Ovary (tissue), 9 donors: ENCODE data around the gene NR2F6. TPM values are rescaled to one million over a fixed set of nuclear protein-coding genes. Genes with fewer than 3 reads are reported as not detected.

Source experiments
- DNase-seq, 5 donors: peaks; one replicate each; pipeline ENCODE4 v3.0.0-alpha.2; 2019 to 2020
- H3K27ac ChIP-seq, 2 donors: fragments of 200-600 bp; one replicate each; pipeline versions ENCODE4 v1.5.1 to v1.8.0; 2019 to 2022
- H3K27me3 ChIP-seq: fragments of 200-600 bp; one replicate; pipeline ENCODE4 v1.8.0; 2022
- H3K36me3 ChIP-seq: fragments of 200-600 bp; sonication (generic); one replicate; pipeline ENCODE4 v1.5.1; 2019
- H3K4me1 ChIP-seq: one replicate; pipeline ENCODE4 v1.8.1; 2013; ENCODE audit warnings: mild to moderate bottlenecking, moderate library complexity; ENCODE audit not compliant: insufficient read depth
- H3K4me3 ChIP-seq: fragments of 200-600 bp; sonication (generic); one replicate; pipeline ENCODE4 v1.5.1; 2017
- H3K9me3 ChIP-seq, 2 donors: fragments of 200-600 bp in 1 of 2; sonication (generic) in 1 of 2; one replicate each; pipeline versions ENCODE4 v1.5.1 to v1.8.1; 2013 to 2019; ENCODE audit warnings: mild to moderate bottlenecking in 1 of 2, moderate library complexity in 1 of 2
- EP300 ChIP-seq: sonication (generic); formaldehyde crosslinking; IDR thresholded peaks from one replicate; pipeline ENCODE4 v1.6.1; 2017; ENCODE audit warnings: antibody characterized with exemption
- POLR2A ChIP-seq: fragments of 450-650 bp; IDR thresholded peaks from one replicate; pipeline ENCODE4 v1.6.1; 2017; ENCODE audit warnings: antibody characterized with exemption, mild to moderate bottlenecking, moderate library complexity
- WGBS, 3 donors: extraction: QIAGEN DNeasy Blood & Tissue Kit in 1 of 3; methylation state at CpG; one replicate each; pipeline versions ENCODE4 v1.1.5 to v1.1.7; 2013 to 2017; 5-methylcytosine and 5-hydroxymethylcytosine counted together
- intact Hi-C, 4 donors: fragments of 100-400 bp; cut with DNase I; formaldehyde crosslinking; loops; one replicate each; pipeline versions ENCODE4 v1.11.0 to v1.15.1; 2022 to 2023
- polyA plus RNA-seq, 2 donors: library from polyadenylated mRNA; stranded (reverse); fragments of 200-250 nt in 1 of 2; fragments of 350-450 nt in 1 of 2; fragmentation: Illumina TruSeq in 1 of 2; extraction: RNeasy Lipid Tissue Mini Kit (QIAGEN cat#74804) in 1 of 2; gene quantifications; one replicate each; pipeline ENCODE4 v1.2.3, GENCODE V29; 2013 to 2014
- total RNA-seq, 7 donors: library from RNA; depleted of rRNA in 2 of 7; stranded (reverse); fragments of >200 nt in 2 of 7; fragmentation: NEBNext Ultra II Directional in 3 of 7; extraction: Animal tissue kit (Norgen Biotek cat#: 25700) in 3 of 7; gene quantifications; one replicate each; pipeline versions ENCODE4 v1.1.0 to v1.2.4, GENCODE V29; 2016 to 2023
- TF ChIP-seq, protein P1 (sequence below), 3 donors: fragments of 450-650 bp in 2 of 3; fragments of 200-600 bp in 1 of 3; IDR thresholded peaks; one replicate each; pipeline versions ENCODE4 v1.5.1 to v1.8.0; 2016 to 2022; ENCODE audit warnings: antibody characterized with exemption in 3 of 3, mild to moderate bottlenecking in 1 of 3
- donor health status: DM: no; HTN: no; CAD: no; lungs with moderate emphysema.
- donor health status: DM: no; HTN: no; CAD: no.
- donor health status: Bipolar disorder and iron deficiency.
- donor health status: DM: yes; HTN: yes; CAD: no.
- donor health status: DM: no; HTN: no; CAD: no.
- donor health status: DM: yes; HTN: yes; CAD: no.

The NR2F6 gene
- total and polyA plus RNA-seq, 9 donors = 3.7 to 46.4 (median 28.4) TPM

DNA sequence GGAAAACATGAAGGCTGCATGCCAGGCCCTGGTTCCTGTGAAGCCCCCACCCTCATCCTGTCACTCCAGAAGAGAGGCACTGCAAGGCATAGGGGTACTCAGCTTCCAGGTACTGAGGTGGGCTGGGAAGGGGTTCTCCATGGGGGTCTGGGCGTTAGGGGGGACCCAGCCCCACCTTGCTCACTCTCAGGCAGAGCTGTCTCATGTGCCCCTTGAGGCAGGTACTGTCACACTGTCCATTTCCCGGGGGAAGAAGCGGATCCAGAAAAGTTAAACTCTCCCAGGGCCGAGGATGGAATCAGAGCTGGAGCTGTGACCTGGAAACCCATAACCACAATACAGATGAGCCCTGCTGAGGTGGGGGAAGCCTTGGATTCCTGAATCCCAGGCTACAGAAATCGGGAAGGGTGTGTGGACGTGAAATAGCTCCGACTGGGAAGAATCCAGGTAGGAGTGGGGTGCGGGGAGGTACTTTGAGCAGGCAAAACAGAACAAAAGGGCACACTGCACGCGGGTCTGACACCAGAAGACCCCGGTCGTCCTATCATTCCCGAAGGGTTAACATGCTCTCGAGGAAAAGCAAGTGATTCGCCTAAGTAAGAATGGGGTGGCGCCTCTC, 31.1 kb downstream of the NR2F6 start:
- peak in 2 of 5 donors; percentile 33 to 34 for DNase-seq
- TF ChIP-seq POLR2A (no peak), EP300 (no peak)
- TF ChIP-seq, protein P1, sequence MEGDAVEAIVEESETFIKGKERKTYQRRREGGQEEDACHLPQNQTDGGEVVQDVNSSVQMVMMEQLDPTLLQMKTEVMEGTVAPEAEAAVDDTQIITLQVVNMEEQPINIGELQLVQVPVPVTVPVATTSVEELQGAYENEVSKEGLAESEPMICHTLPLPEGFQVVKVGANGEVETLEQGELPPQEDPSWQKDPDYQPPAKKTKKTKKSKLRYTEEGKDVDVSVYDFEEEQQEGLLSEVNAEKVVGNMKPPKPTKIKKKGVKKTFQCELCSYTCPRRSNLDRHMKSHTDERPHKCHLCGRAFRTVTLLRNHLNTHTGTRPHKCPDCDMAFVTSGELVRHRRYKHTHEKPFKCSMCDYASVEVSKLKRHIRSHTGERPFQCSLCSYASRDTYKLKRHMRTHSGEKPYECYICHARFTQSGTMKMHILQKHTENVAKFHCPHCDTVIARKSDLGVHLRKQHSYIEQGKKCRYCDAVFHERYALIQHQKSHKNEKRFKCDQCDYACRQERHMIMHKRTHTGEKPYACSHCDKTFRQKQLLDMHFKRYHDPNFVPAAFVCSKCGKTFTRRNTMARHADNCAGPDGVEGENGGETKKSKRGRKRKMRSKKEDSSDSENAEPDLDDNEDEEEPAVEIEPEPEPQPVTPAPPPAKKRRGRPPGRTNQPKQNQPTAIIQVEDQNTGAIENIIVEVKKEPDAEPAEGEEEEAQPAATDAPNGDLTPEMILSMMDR (IDR thresholded peaks at IDR 0.05) = no peak
- intact Hi-C loops = loop anchor here in 1 of 4 donors (5.0 kb wide), 1 partner anchor 53 kb away; the partner anchor contains the start of gene BABAM1
- H3K27me3 ChIP-seq = no peaks in the 10 kb centered on the region
- no peaks in the 10 kb centered on the region for H3K36me3 ChIP-seq
- WGBS, 3 donors = 19 to 29% (median 22%) methylated on average over 16 of the region's 16 CpGs
- no peaks in the 10 kb centered on the region for H3K9me3 ChIP-seq
- H3K4me1 ChIP-seq = peaks cover 4% of the 10 kb centered on the region
- H3K27ac ChIP-seq = peak overlapping the region in 1 of 2 donors; percentile 92
- peak overlapping the region; percentile 66 for H3K4me3 ChIP-seq

GRCh38 chr19:17213334-17213733, 32.4 kb downstream of the NR2F6 start:
- TF ChIP-seq, protein P1 (IDR thresholded peaks at IDR 0.05) = no peak
- DNase-seq = peak in 1 of 5 donors; percentile 26
- Histone ChIP-seq H3K4me1 (peaks cover 4% of the 10 kb centered on the region), H3K9me3 (no peaks in the 10 kb centered on the region), H3K27ac (no peak overlapping the region), H3K4me3 (no peak overlapping the region), H3K36me3 (no peaks in the 10 kb centered on the region), H3K27me3 (no peaks in the 10 kb centered on the region)
- WGBS, 3 donors = 79 to 81% (median 79%) methylated on average over 5 of the region's 5 CpGs
- intact Hi-C loops = loop anchor here in 1 of 4 donors (5.0 kb wide), 1 partner anchor 54 kb away; the partner anchor contains the start of gene BABAM1

DNA sequence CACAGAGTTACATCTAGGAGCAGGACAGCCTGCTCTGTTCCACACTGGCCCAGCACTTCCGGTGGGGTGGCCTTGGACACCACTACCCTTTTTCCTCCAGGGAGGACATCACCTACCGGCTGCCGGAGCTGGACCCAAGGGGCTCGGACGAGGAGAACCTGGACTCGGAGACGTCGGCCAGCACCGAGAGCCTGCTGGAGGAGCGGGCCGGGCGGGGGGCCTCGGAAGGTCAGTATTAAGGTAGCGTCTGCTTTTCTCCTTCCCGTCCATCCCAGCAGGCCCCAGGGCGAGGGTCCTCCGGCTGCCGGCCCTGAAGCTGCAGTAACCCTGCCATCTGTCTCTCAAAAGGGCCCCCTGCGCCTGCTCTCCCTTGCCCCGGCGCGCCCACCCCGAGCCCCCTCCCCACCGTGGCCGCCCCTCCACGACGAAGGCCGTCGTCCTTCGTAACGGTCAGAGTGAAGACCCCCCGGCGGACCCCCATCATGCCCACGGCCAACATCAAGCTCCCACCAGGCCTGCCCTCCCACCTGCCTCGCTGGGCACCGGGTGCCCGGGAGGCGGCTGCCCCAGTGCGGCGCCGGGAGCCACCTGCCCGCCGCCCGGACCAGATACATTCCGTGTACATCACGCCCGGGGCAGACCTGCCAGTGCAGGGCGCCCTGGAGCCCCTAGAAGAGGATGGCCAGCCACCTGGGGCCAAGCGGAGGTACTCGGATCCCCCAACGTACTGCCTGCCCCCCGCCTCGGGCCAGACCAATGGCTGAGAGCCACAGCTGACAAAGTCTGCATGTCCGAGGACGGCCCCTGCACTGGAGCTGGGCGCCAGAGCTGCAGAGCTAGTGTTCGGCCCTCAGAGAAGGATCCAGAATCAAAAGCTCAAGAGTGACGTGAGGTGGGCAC, 33.9 kb downstream of the NR2F6 start:
- TF ChIP-seq EP300 = no peak
- 90 to 92% (median 92%) methylated on average over 54 to 58 of the region's 58 CpGs for WGBS, 3 donors
- peak in 2 of 5 donors; percentile 29 to 31 for DNase-seq
- H3K4me3 ChIP-seq = no peak overlapping the region
- H3K27me3 ChIP-seq = no peaks in the 10 kb centered on the region
- no peaks in the 10 kb centered on the region for H3K9me3 ChIP-seq
- intact Hi-C loops = loop anchor here in 1 of 4 donors (5.0 kb wide), 1 partner anchor 56 kb away; the partner anchor contains the start of gene BABAM1
- no peak overlapping the region for H3K27ac ChIP-seq
- H3K36me3 ChIP-seq = no peaks in the 10 kb centered on the region
- peaks cover 4% of the 10 kb centered on the region for H3K4me1 ChIP-seq

DNA sequence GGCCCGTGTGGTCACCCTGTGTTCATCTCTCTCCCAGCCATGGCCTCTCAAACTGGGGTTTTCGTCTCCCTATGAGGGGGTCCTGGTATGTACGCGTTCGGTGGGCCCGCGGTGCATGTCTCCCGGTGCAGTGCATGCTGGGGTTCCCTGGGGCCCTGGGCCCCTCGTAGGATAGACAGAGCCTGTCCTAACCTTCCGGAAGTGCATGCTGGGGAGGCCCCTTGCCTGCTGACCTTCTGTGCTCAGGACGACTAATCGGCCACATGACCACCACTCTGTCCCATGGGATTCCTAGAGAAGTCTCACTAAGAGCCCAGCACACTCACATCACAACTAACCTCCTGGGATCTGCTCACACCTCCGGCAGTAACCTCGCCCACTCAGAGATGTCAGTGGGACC, 35.4 kb downstream of the NR2F6 start:
- Histone ChIP-seq H3K27me3 (no peaks in the 10 kb centered on the region), H3K4me3 (no peak overlapping the region), H3K9me3 (no peaks in the 10 kb centered on the region), H3K4me1 (peaks cover 2% of the 10 kb centered on the region), H3K27ac (no peak overlapping the region), H3K36me3 (no peaks in the 10 kb centered on the region)
- intact Hi-C loops = loop anchor here in 1 of 4 donors (5.0 kb wide), 1 partner anchor 57 kb away; the partner anchor contains the start of gene BABAM1
- WGBS, 3 donors = 80 to 89% (median 86%) methylated on average over 14 of the region's 14 CpGs
- DNase-seq = no peak
- TF ChIP-seq, protein P1 (IDR thresholded peaks at IDR 0.05) = no peak
- no peak for TF ChIP-seq EP300
- TF ChIP-seq POLR2A = no peak
